Mesendoderm (in vitro differentiated cells): ENCODE results near the gene GRM8.
A peak's percentile ranks its signal among the peaks of the same experiment; 100 is the strongest.
"Not testable (repeated sequence)": the region's sequence is repeated elsewhere in the genome, so short reads cannot be mapped to it uniquely, and the experiment has no call there.

ENCODE experiments used
- DNase-seq: peaks from one replicate; pipeline ENCODE4 v3.0.0; 2013
- H2AK5ac ChIP-seq: 2 replicates; pipeline ENCODE4 v1.6.1; 2013; ENCODE audit warnings: low read length, inconsistent platforms
- H2BK120ac ChIP-seq: 2 replicates; pipeline ENCODE4 v1.6.1; 2013; ENCODE audit warnings: low read depth, mild to moderate bottlenecking, low read length, moderate library complexity, mixed read lengths
- H2BK15ac ChIP-seq: replicated peaks from 2 replicates; pipeline ENCODE4 v1.6.1; 2013; ENCODE audit warnings: low read depth, mild to moderate bottlenecking, moderate library complexity
- H2BK5ac ChIP-seq: 2 replicates; pipeline ENCODE4 v1.6.1; 2013; ENCODE audit warnings: low read length, inconsistent platforms
- H3K18ac ChIP-seq: 2 replicates; pipeline ENCODE4 v1.6.1; 2013; ENCODE audit warnings: mild to moderate bottlenecking, low read length, mixed read lengths
- H3K23ac ChIP-seq: one replicate; pipeline ENCODE4 v1.6.1; 2013; ENCODE audit warnings: low read length
- H3K27ac ChIP-seq: 2 replicates; pipeline ENCODE4 v1.5.1; 2013; ENCODE audit warnings: low read depth, mild to moderate bottlenecking, inconsistent platforms, low read length, moderate library complexity
- H3K27me3 ChIP-seq: 2 replicates; pipeline ENCODE4 v1.6.1; 2013; ENCODE audit warnings: low read length, control low read depth, mild to moderate bottlenecking, inconsistent platforms; ENCODE audit not compliant: insufficient read depth, poor library complexity
- H3K36me3 ChIP-seq: 2 replicates; pipeline ENCODE4 v1.6.1; 2013; ENCODE audit warnings: low read length, inconsistent platforms; ENCODE audit not compliant: control insufficient read depth, insufficient read depth
- H3K4ac ChIP-seq: one replicate; pipeline ENCODE4 v1.6.1; 2013; ENCODE audit warnings: low read depth, mild to moderate bottlenecking, low read length, moderate library complexity
- H3K4me1 ChIP-seq: 2 replicates; pipeline ENCODE4 v1.6.1; 2013; ENCODE audit warnings: low read depth, low read length, inconsistent platforms; ENCODE audit not compliant: control insufficient read depth
- H3K4me2 ChIP-seq: 2 replicates; pipeline ENCODE4 v1.6.1; 2013; ENCODE audit warnings: low read length
- H3K4me3 ChIP-seq: 2 replicates; pipeline ENCODE4 v1.5.1; 2013; ENCODE audit warnings: mild to moderate bottlenecking, low read length
- H3K56ac ChIP-seq: one replicate; pipeline ENCODE4 v1.6.1; 2013; ENCODE audit warnings: low read length
- H3K79me1 ChIP-seq: 2 replicates; pipeline ENCODE4 v1.6.1; 2013; ENCODE audit warnings: low read length, inconsistent platforms
- H3K79me2 ChIP-seq: 2 replicates; pipeline ENCODE4 v1.6.1; 2013; ENCODE audit warnings: mild to moderate bottlenecking, low read length; ENCODE audit not compliant: control insufficient read depth, insufficient read depth
- H3K9ac ChIP-seq: 2 replicates; pipeline ENCODE4 v1.6.1; 2013; ENCODE audit warnings: low read length, inconsistent platforms
- H4K5ac ChIP-seq: one replicate; pipeline ENCODE4 v1.6.1; 2013; ENCODE audit warnings: low read length
- H4K8ac ChIP-seq: one replicate; pipeline ENCODE4 v1.6.1; 2013; ENCODE audit warnings: low read depth, mild to moderate bottlenecking, control low read depth, low read length, moderate library complexity
- WGBS: extraction: QIAGEN DNeasy Blood & Tissue Kit; methylation state at CpG from one replicate; pipeline ENCODE4 v1.1.7; 2013; ENCODE audit warnings: low lambda C conversion rate, missing lambda C conversion rate; ENCODE audit not compliant: insufficient coverage; ENCODE audit errors: extremely low coverage; 5-methylcytosine and 5-hydroxymethylcytosine counted together

GRM8 gene

GRCh38 chr7:126881315-126881714 lies 371.4 kb downstream of the GRM8 start:
- Histone ChIP-seq H3K27me3 (no peaks in the 10 kb centered on the region), H3K23ac (no peak overlapping the region), H3K27ac (no peak overlapping the region), H3K18ac (no peak overlapping the region), H2BK120ac (no peak overlapping the region), H3K4me3 (no peak overlapping the region), H3K56ac (no peak overlapping the region), H2BK15ac (no peak overlapping the region), H3K79me1 (no peaks in the 10 kb centered on the region), H4K5ac (no peak overlapping the region), H3K9ac (no peak overlapping the region), H3K79me2 (no peaks in the 10 kb centered on the region), H2AK5ac (no peak overlapping the region), H3K4me2 (no peak overlapping the region), H3K4me1 (no peaks in the 10 kb centered on the region), H2BK5ac (no peak overlapping the region), H3K36me3 (no peaks in the 10 kb centered on the region), H3K4ac (no peak overlapping the region), H4K8ac (no peak overlapping the region)
- WGBS, result no CpG with 5 or more reads among the region's 4 CpGs
- no peak for DNase-seq

GRCh38 chr7:126876536-126876935 lies 376.2 kb downstream of the GRM8 start:
- not testable (repeated sequence) for H3K27me3 ChIP-seq, DNase-seq, H3K4me2 ChIP-seq, H3K56ac ChIP-seq, H3K79me2 ChIP-seq, H3K9ac ChIP-seq, H2BK15ac ChIP-seq, H3K23ac ChIP-seq, H3K36me3 ChIP-seq, H4K5ac ChIP-seq, H3K27ac ChIP-seq, H3K4me3 ChIP-seq, H4K8ac ChIP-seq, H3K4ac ChIP-seq, H2BK5ac ChIP-seq, H2AK5ac ChIP-seq, H2BK120ac ChIP-seq, H3K79me1 ChIP-seq, H3K18ac ChIP-seq, H3K4me1 ChIP-seq
- WGBS, result no CpG with 5 or more reads among the region's 3 CpGs

- H3K79me1 ChIP-seq, result no peaks in the 10 kb centered on the region
- DNase-seq, result peak; percentile 66
- no peak overlapping the region for H3K23ac ChIP-seq
- no peaks in the 10 kb centered on the region for H3K4me1 ChIP-seq
- H4K8ac ChIP-seq, result no peak overlapping the region
- WGBS, result no CpG with 5 or more reads among the region's 2 CpGs
- no peak overlapping the region for H3K56ac ChIP-seq
- H3K9ac ChIP-seq, result no peak overlapping the region
- H3K27ac ChIP-seq, result no peak overlapping the region
- no peak overlapping the region for H3K4ac ChIP-seq
- no peak overlapping the region for H2AK5ac ChIP-seq
- no peak overlapping the region for H3K4me3 ChIP-seq
- no peak overlapping the region for H2BK120ac ChIP-seq
- H4K5ac ChIP-seq, result no peak overlapping the region
- no peaks in the 10 kb centered on the region for H3K36me3 ChIP-seq
- no peak overlapping the region for H3K4me2 ChIP-seq
- no peak overlapping the region for H2BK5ac ChIP-seq
- H3K18ac ChIP-seq, result no peak overlapping the region
- H3K79me2 ChIP-seq, result no peaks in the 10 kb centered on the region
- no peak overlapping the region for H2BK15ac ChIP-seq
- no peaks in the 10 kb centered on the region for H3K27me3 ChIP-seq
These were observed 395.9 kb downstream of the GRM8 start for GRCh38 chr7:126856691-126857291.

GRCh38 chr7:126845331-126845730 lies 407.4 kb downstream of the GRM8 start:
- H3K23ac ChIP-seq, result no peak overlapping the region
- H3K27me3 ChIP-seq, result no peaks in the 10 kb centered on the region
- H4K5ac ChIP-seq, result no peak overlapping the region
- no peaks in the 10 kb centered on the region for H3K79me1 ChIP-seq
- H4K8ac ChIP-seq, result no peak overlapping the region
- no peak overlapping the region for H3K18ac ChIP-seq
- no peak overlapping the region for H2BK120ac ChIP-seq
- H2AK5ac ChIP-seq, result no peak overlapping the region
- H3K4me2 ChIP-seq, result no peak overlapping the region
- no peak overlapping the region for H3K4me3 ChIP-seq
- H2BK5ac ChIP-seq, result no peak overlapping the region
- H3K4ac ChIP-seq, result no peak overlapping the region
- no peaks in the 10 kb centered on the region for H3K36me3 ChIP-seq
- no peak overlapping the region for H3K27ac ChIP-seq
- H3K56ac ChIP-seq, result no peak overlapping the region
- H2BK15ac ChIP-seq, result no peak overlapping the region
- no peaks in the 10 kb centered on the region for H3K79me2 ChIP-seq
- H3K4me1 ChIP-seq, result no peaks in the 10 kb centered on the region
- DNase-seq, result no peak
- H3K9ac ChIP-seq, result no peak overlapping the region

- no peak overlapping the region for H3K27ac ChIP-seq
- DNase-seq, result no peak
- H3K27me3 ChIP-seq, result no peaks in the 10 kb centered on the region
- no peak overlapping the region for H2BK120ac ChIP-seq
- no peaks in the 10 kb centered on the region for H3K79me2 ChIP-seq
- no peak overlapping the region for H3K18ac ChIP-seq
- no peak overlapping the region for H3K23ac ChIP-seq
- H3K4me2 ChIP-seq, result no peak overlapping the region
- H2BK5ac ChIP-seq, result no peak overlapping the region
- H3K4ac ChIP-seq, result no peak overlapping the region
- no peak overlapping the region for H2AK5ac ChIP-seq
- no peak overlapping the region for H3K9ac ChIP-seq
- no peaks in the 10 kb centered on the region for H3K79me1 ChIP-seq
- H3K4me3 ChIP-seq, result no peak overlapping the region
- H3K36me3 ChIP-seq, result no peaks in the 10 kb centered on the region
- no peak overlapping the region for H4K8ac ChIP-seq
- no peaks in the 10 kb centered on the region for H3K4me1 ChIP-seq
- no peak overlapping the region for H3K56ac ChIP-seq
- H2BK15ac ChIP-seq, result no peak overlapping the region
- no peak overlapping the region for H4K5ac ChIP-seq
These were observed 408.9 kb downstream of the GRM8 start for GRCh38 chr7:126843883-126844282.

- no peak overlapping the region for H2AK5ac ChIP-seq
- no peak overlapping the region for H3K56ac ChIP-seq
- no peak overlapping the region for H2BK120ac ChIP-seq
- no peaks in the 10 kb centered on the region for H3K27me3 ChIP-seq
- H3K79me1 ChIP-seq, result no peaks in the 10 kb centered on the region
- no peak overlapping the region for H4K5ac ChIP-seq
- WGBS, result no CpG with 5 or more reads among the region's 2 CpGs
- no peak overlapping the region for H4K8ac ChIP-seq
- H3K4me2 ChIP-seq, result no peak overlapping the region
- H3K4me1 ChIP-seq, result no peaks in the 10 kb centered on the region
- no peak overlapping the region for H3K18ac ChIP-seq
- no peaks in the 10 kb centered on the region for H3K79me2 ChIP-seq
- H2BK5ac ChIP-seq, result no peak overlapping the region
- no peak overlapping the region for H3K9ac ChIP-seq
- H3K4me3 ChIP-seq, result no peak overlapping the region
- H3K27ac ChIP-seq, result no peak overlapping the region
- DNase-seq, result no peak
- no peak overlapping the region for H2BK15ac ChIP-seq
- no peak overlapping the region for H3K23ac ChIP-seq
- H3K4ac ChIP-seq, result no peak overlapping the region
- no peaks in the 10 kb centered on the region for H3K36me3 ChIP-seq
These were observed 409.4 kb downstream of the GRM8 start for GRCh38 chr7:126843336-126843735.
